Parietal lobe (tissue), 2 donors: ENCODE data around the gene DOCK9. TPM values are rescaled to one million over a fixed set of nuclear protein-coding genes. Genes with fewer than 3 reads are reported as not detected.

Experiments
- small RNA-seq: library from RNA; depleted of rRNA; stranded (forward); fragments of <200 nt; gene quantifications from one replicate; pipeline ENCODE3, GENCODE V24; 2014; ENCODE audit warnings: low replicate concordance
- total RNA-seq: library from RNA; depleted of rRNA; stranded (reverse); fragments of >200 nt; gene quantifications from one replicate; pipeline ENCODE4 v1.2.3, GENCODE V29; 2014

DOCK9 gene
- 264 TPM for total RNA-seq

GRCh38 chr13:98977568-98978265 lies at the start of gene DOCK9:
TSS of gene DOCK9 (minus strand) at chr13:98978064. CDS start at chr13:98977909, 155 bp downstream.

GRCh38 chr13:98752467-98753290 lies 225.2 kb downstream of the DOCK9 start, which contains the start of gene SLC15A1:
TSS of gene SLC15A1 (minus strand) at chr13:98752672. CDS start at chr13:98752598, 74 bp downstream.

Small RNA genes lying within 50 kb of the gene (small RNA-seq; reads per million reads assigned to genes)
- gene AL161420.1 (not detected), gene RNU6-83P (not detected)

Other genes starting within 250 kb of the DOCK9 start
- not detected for gene SLC15A1, start 225.4 kb downstream of the DOCK9 start, total RNA-seq
- gene UBAC2, start 222.8 kb upstream of the DOCK9 start, total RNA-seq: 37.2 TPM